Adrenal gland (tissue), 5 donors: Measurements from ENCODE around the gene KLK3.

Experiments
- CTCF ChIP-seq, 6 experiments: fragments of 450-650 bp in 4 of 6; fragments of 200-600 bp in 2 of 6; sonication (generic) in 1 of 6; IDR thresholded peaks; 1 replicate in 5 of 6; 2 replicates in 1 of 6; pipeline versions ENCODE4 v1.5.1 to v1.8.0; 2016 to 2021; ENCODE audit warnings: antibody characterized with exemption in 6 of 6, mild to moderate bottlenecking in 2 of 6, moderate library complexity in 1 of 6
- POLR2A ChIP-seq, 2 donors: fragments of 450-650 bp; IDR thresholded peaks; one replicate each; pipeline ENCODE4 v1.6.1; 2017; ENCODE audit warnings: antibody characterized with exemption in 2 of 2, mild to moderate bottlenecking in 2 of 2, moderate library complexity in 1 of 2
- donor health status: DM: no; HTN: no; CAD: no.

DNA sequence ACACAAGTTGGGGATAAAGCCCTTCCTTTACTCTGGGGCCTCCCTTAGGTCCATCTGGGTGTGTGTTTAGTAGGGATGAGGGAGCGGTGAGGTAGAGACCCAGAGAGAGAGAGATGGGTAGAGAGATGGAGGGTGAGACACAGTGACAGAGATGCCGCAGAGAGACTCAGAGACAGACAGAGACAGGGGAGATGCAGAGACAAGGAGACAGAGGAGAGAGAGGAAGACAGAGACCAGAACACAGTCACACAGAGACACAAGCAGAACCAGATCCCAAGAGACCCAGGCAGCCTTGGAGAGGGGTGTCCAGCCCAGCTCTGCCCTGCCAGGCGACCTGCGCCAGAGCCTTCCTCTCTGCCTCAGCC, 33.5 kb upstream of the KLK3 start:
- no peak for TF ChIP-seq CTCF (IDR thresholded peaks at IDR 0.05)
- no peak for TF ChIP-seq POLR2A (IDR thresholded peaks at IDR 0.05)
